Measurements from ENCODE around the gene LIN54.

LIN54 gene

GRCh38 chr4:82983444-82983843 is 27.2 kb downstream of the LIN54 start:
- Histone ChIP-seq H3K36me3 (ENCODE audit: insufficient read depth, low read length) (peaks cover 15% of the 10 kb centered on the region; the same call in 1 of the 2 replicates), H3K9me3 (ENCODE audit: insufficient read depth, low read depth, low read length) (no peaks in the 10 kb centered on the region), H3K27me3 (ENCODE audit: insufficient read depth, low read length) (no peaks in the 10 kb centered on the region), H3K27ac (ENCODE audit: low read depth, low read length) (no peak overlapping the region), H3K4me1 (ENCODE audit: insufficient read depth, low read length) (no peaks in the 10 kb centered on the region), H3K9ac (ENCODE audit: low read depth, low read length) (no peak overlapping the region), H3K4me3 (ENCODE audit: low read length) (no peak overlapping the region)
- 96% methylated on average over 3 of the region's 3 CpGs for WGBS

GRCh38 chr4:82981138-82981537 is 29.5 kb downstream of the LIN54 start:
- no peaks in the 10 kb centered on the region for H3K4me1 ChIP-seq (ENCODE audit: insufficient read depth, low read length)
- H3K27me3 ChIP-seq (ENCODE audit: insufficient read depth, low read length), result no peaks in the 10 kb centered on the region
- H3K4me3 ChIP-seq (ENCODE audit: low read length), result no peak overlapping the region
- no peaks in the 10 kb centered on the region for H3K9me3 ChIP-seq (ENCODE audit: insufficient read depth, low read depth, low read length)
- peaks cover 16% of the 10 kb centered on the region; the same call in 1 of the 2 replicates for H3K36me3 ChIP-seq (ENCODE audit: insufficient read depth, low read length)
- H3K27ac ChIP-seq (ENCODE audit: low read depth, low read length), result no peak overlapping the region
- no peak overlapping the region for H3K9ac ChIP-seq (ENCODE audit: low read depth, low read length)
- 94% methylated on average over 1 of the region's 1 CpG for WGBS

- Histone ChIP-seq H3K4me1 (ENCODE audit: insufficient read depth, low read length) (no peaks in the 10 kb centered on the region), H3K9ac (ENCODE audit: low read depth, low read length) (no peak overlapping the region), H3K36me3 (ENCODE audit: insufficient read depth, low read length) (peaks cover 9% of the 10 kb centered on the region; the same call in 1 of the 2 replicates), H3K27me3 (ENCODE audit: insufficient read depth, low read length) (no peaks in the 10 kb centered on the region), H3K27ac (ENCODE audit: low read depth, low read length) (no peak overlapping the region), H3K4me3 (ENCODE audit: low read length) (no peak overlapping the region), H3K9me3 (ENCODE audit: insufficient read depth, low read depth, low read length) (no peaks in the 10 kb centered on the region)
- 81% methylated on average over 2 of the region's 2 CpGs for WGBS
Observed at GRCh38 chr4:82975792-82976191, 34.8 kb downstream of the LIN54 start.

- no peak overlapping the region for H3K4me3 ChIP-seq (ENCODE audit: low read length)
- H3K4me1 ChIP-seq (ENCODE audit: insufficient read depth, low read length), result no peaks in the 10 kb centered on the region
- H3K36me3 ChIP-seq (ENCODE audit: insufficient read depth, low read length), result peaks cover 23% of the 10 kb centered on the region
- no peak overlapping the region for H3K27ac ChIP-seq (ENCODE audit: low read depth, low read length)
- no peaks in the 10 kb centered on the region for H3K9me3 ChIP-seq (ENCODE audit: insufficient read depth, low read depth, low read length)
- WGBS, result 92% methylated on average over 2 of the region's 2 CpGs
- H3K9ac ChIP-seq (ENCODE audit: low read depth, low read length), result no peak overlapping the region
- no peaks in the 10 kb centered on the region for H3K27me3 ChIP-seq (ENCODE audit: insufficient read depth, low read length)
Observed at GRCh38 chr4:82969414-82969813, 41.2 kb downstream of the LIN54 start.

GRCh38 chr4:82968972-82969371 is 41.7 kb downstream of the LIN54 start:
- Histone ChIP-seq H3K4me3 (ENCODE audit: low read length) (no peak overlapping the region), H3K36me3 (ENCODE audit: insufficient read depth, low read length) (peaks cover 23% of the 10 kb centered on the region), H3K4me1 (ENCODE audit: insufficient read depth, low read length) (no peaks in the 10 kb centered on the region), H3K27me3 (ENCODE audit: insufficient read depth, low read length) (no peaks in the 10 kb centered on the region), H3K9ac (ENCODE audit: low read depth, low read length) (no peak overlapping the region), H3K27ac (ENCODE audit: low read depth, low read length) (no peak overlapping the region), H3K9me3 (ENCODE audit: insufficient read depth, low read depth, low read length) (no peaks in the 10 kb centered on the region)
- 90% methylated on average over 4 of the region's 4 CpGs for WGBS

- no peak overlapping the region for H3K27ac ChIP-seq (ENCODE audit: low read depth, low read length)
- 91% methylated on average over 2 of the region's 2 CpGs for WGBS
- H3K4me3 ChIP-seq (ENCODE audit: low read length), result no peak overlapping the region
- H3K36me3 ChIP-seq (ENCODE audit: insufficient read depth, low read length), result peaks cover 27% of the 10 kb centered on the region
- H3K4me1 ChIP-seq (ENCODE audit: insufficient read depth, low read length), result no peaks in the 10 kb centered on the region
- H3K27me3 ChIP-seq (ENCODE audit: insufficient read depth, low read length), result no peaks in the 10 kb centered on the region
- H3K9ac ChIP-seq (ENCODE audit: low read depth, low read length), result no peak overlapping the region
- H3K9me3 ChIP-seq (ENCODE audit: insufficient read depth, low read depth, low read length), result no peaks in the 10 kb centered on the region
Observed at GRCh38 chr4:82965763-82966162, 44.9 kb downstream of the LIN54 start.

GRCh38 chr4:82957045-82957444 is 53.6 kb downstream of the LIN54 start:
- Histone ChIP-seq H3K9ac (ENCODE audit: low read depth, low read length) (no peak overlapping the region), H3K4me1 (ENCODE audit: insufficient read depth, low read length) (no peaks in the 10 kb centered on the region), H3K36me3 (ENCODE audit: insufficient read depth, low read length) (peaks cover 11% of the 10 kb centered on the region; the same call in 1 of the 2 replicates), H3K9me3 (ENCODE audit: insufficient read depth, low read depth, low read length) (no peaks in the 10 kb centered on the region), H3K4me3 (ENCODE audit: low read length) (no peak overlapping the region), H3K27me3 (ENCODE audit: insufficient read depth, low read length) (no peaks in the 10 kb centered on the region), H3K27ac (ENCODE audit: low read depth, low read length) (no peak overlapping the region)
- WGBS, result over 99% methylated on average over 1 of the region's 1 CpG

- Histone ChIP-seq H3K4me1 (ENCODE audit: insufficient read depth, low read length) (no peaks in the 10 kb centered on the region), H3K4me3 (ENCODE audit: low read length) (no peak overlapping the region), H3K9me3 (ENCODE audit: insufficient read depth, low read depth, low read length) (no peaks in the 10 kb centered on the region), H3K36me3 (ENCODE audit: insufficient read depth, low read length) (no peaks in the 10 kb centered on the region), H3K9ac (ENCODE audit: low read depth, low read length) (no peak overlapping the region), H3K27ac (ENCODE audit: low read depth, low read length) (no peak overlapping the region), H3K27me3 (ENCODE audit: insufficient read depth, low read length) (no peaks in the 10 kb centered on the region)
- WGBS, result 97% methylated on average over 4 of the region's 4 CpGs
Observed at GRCh38 chr4:82954212-82954611, 56.4 kb downstream of the LIN54 start.

GRCh38 chr4:82951196-82951595 is 59.4 kb downstream of the LIN54 start:
- no peaks in the 10 kb centered on the region for H3K9me3 ChIP-seq (ENCODE audit: insufficient read depth, low read depth, low read length)
- peaks cover 2% of the 10 kb centered on the region; the same call in 1 of the 2 replicates for H3K36me3 ChIP-seq (ENCODE audit: insufficient read depth, low read length)
- H3K27ac ChIP-seq (ENCODE audit: low read depth, low read length), result no peak overlapping the region
- H3K27me3 ChIP-seq (ENCODE audit: insufficient read depth, low read length), result no peaks in the 10 kb centered on the region
- no peak overlapping the region for H3K4me3 ChIP-seq (ENCODE audit: low read length)
- 100% methylated on average over 1 of the region's 2 CpGs for WGBS
- H3K9ac ChIP-seq (ENCODE audit: low read depth, low read length), result no peak overlapping the region
- no peaks in the 10 kb centered on the region for H3K4me1 ChIP-seq (ENCODE audit: insufficient read depth, low read length)

- H3K27ac ChIP-seq (ENCODE audit: low read depth, low read length), result no peak overlapping the region
- WGBS, result 100% methylated on average over 1 of the region's 1 CpG
- H3K36me3 ChIP-seq (ENCODE audit: insufficient read depth, low read length), result peaks cover 12% of the 10 kb centered on the region; the same call in 1 of the 2 replicates
Observed at GRCh38 chr4:82948647-82949204, 61.9 kb downstream of the LIN54 start.

GRCh38 chr4:82947498-82947897 is 63.1 kb downstream of the LIN54 start:
- Histone ChIP-seq H3K27ac (ENCODE audit: low read depth, low read length) (no peak overlapping the region), H3K36me3 (ENCODE audit: insufficient read depth, low read length) (peaks cover 12% of the 10 kb centered on the region; the same call in 1 of the 2 replicates), H3K4me3 (ENCODE audit: low read length) (no peak overlapping the region), H3K9me3 (ENCODE audit: insufficient read depth, low read depth, low read length) (no peaks in the 10 kb centered on the region), H3K4me1 (ENCODE audit: insufficient read depth, low read length) (no peaks in the 10 kb centered on the region), H3K27me3 (ENCODE audit: insufficient read depth, low read length) (no peaks in the 10 kb centered on the region), H3K9ac (ENCODE audit: low read depth, low read length) (no peak overlapping the region)

More at GRCh38 chr4:82948647-82949204, 61.9 kb downstream of the LIN54 start:
- no peak overlapping the region for H3K4me3 ChIP-seq (ENCODE audit: low read length)
- H3K9me3 ChIP-seq (ENCODE audit: insufficient read depth, low read depth, low read length), result no peaks in the 10 kb centered on the region
- no peaks in the 10 kb centered on the region for H3K27me3 ChIP-seq (ENCODE audit: insufficient read depth, low read length)
- no peaks in the 10 kb centered on the region for H3K4me1 ChIP-seq (ENCODE audit: insufficient read depth, low read length)
- no peak overlapping the region for H3K9ac ChIP-seq (ENCODE audit: low read depth, low read length)

GRCh38 chr4:82939414-82939813 is 71.2 kb downstream of the LIN54 start:
- Histone ChIP-seq H3K9me3 (ENCODE audit: insufficient read depth, low read depth, low read length) (no peaks in the 10 kb centered on the region), H3K27me3 (ENCODE audit: insufficient read depth, low read length) (no peaks in the 10 kb centered on the region), H3K4me1 (ENCODE audit: insufficient read depth, low read length) (no peaks in the 10 kb centered on the region), H3K4me3 (ENCODE audit: low read length) (no peak overlapping the region), H3K9ac (ENCODE audit: low read depth, low read length) (no peak overlapping the region), H3K27ac (ENCODE audit: low read depth, low read length) (no peak overlapping the region), H3K36me3 (ENCODE audit: insufficient read depth, low read length) (peaks cover 62% of the 10 kb centered on the region)
- 86% methylated on average over 2 of the region's 2 CpGs for WGBS
